ENCODE results near the gene SEC14L1.

Gene SEC14L1

GRCh38 chr17:77231076-77231871 lies 90.5 kb downstream of the SEC14L1 start:
- TF ChIP-seq CTCF (IDR thresholded peaks at IDR 0.05), result no peak

GRCh38 chr17:77233127-77233526 lies 92.4 kb downstream of the SEC14L1 start:
- TF ChIP-seq CTCF (IDR thresholded peaks at IDR 0.05), result no peak

- TF ChIP-seq CTCF (IDR thresholded peaks at IDR 0.05), result no peak
These were observed 93.0 kb downstream of the SEC14L1 start for GRCh38 chr17:77233635-77234334.

GRCh38 chr17:77234695-77235094 lies 93.9 kb downstream of the SEC14L1 start:
- TF ChIP-seq CTCF (IDR thresholded peaks at IDR 0.05), result no peak

GRCh38 chr17:77235370-77235941 lies 94.7 kb downstream of the SEC14L1 start:
- TF ChIP-seq CTCF (IDR thresholded peaks at IDR 0.05), result no peak

- no peak for TF ChIP-seq CTCF (IDR thresholded peaks at IDR 0.05)
These were observed 96.7 kb downstream of the SEC14L1 start for GRCh38 chr17:77237232-77238008.

GRCh38 chr17:77240976-77241375 lies 100.2 kb downstream of the SEC14L1 start:
- TF ChIP-seq CTCF (IDR thresholded peaks at IDR 0.05), result no peak
